Activated naive CD4-positive, alpha-beta T cell treated with anti-CD3 and anti-CD28 coated beads, Interleukin-2, amount 10 ng/mL, durations not matched to agents 7 days and 5 days (primary cell): Measurements from ENCODE around the gene GLS.

ENCODE experiments used
- CTCF ChIA-PET: fragments of 350-600 bp; sonication (Branson Sonifier 250); formaldehyde crosslinking; loops from one replicate; lab custom pipeline; 2021; ENCODE audit warnings: antibody characterized with exemption; lab: Charles Lee
- DNase-seq: peaks from one replicate; pipeline ENCODE4 v3.0.0-alpha.2; 2020
- H3K27ac Mint-ChIP-seq: one replicate; pipeline ENCODE4 v1.8.0; 2021; ENCODE audit warnings: mild to moderate bottlenecking, moderate library complexity, mixed read lengths
- H3K27me3 Mint-ChIP-seq: one replicate; pipeline ENCODE4 v1.8.0; 2021; ENCODE audit warnings: mild to moderate bottlenecking, mixed read lengths
- H3K36me3 Mint-ChIP-seq: one replicate; pipeline ENCODE4 v1.8.0; 2021; ENCODE audit warnings: mixed read lengths
- H3K4me1 Mint-ChIP-seq: one replicate; pipeline ENCODE4 v1.8.0; 2021; ENCODE audit warnings: mixed read lengths
- H3K4me3 Mint-ChIP-seq: one replicate; pipeline ENCODE4 v1.8.0; 2021; ENCODE audit warnings: mild to moderate bottlenecking, moderate library complexity, mixed read lengths
- H3K9me3 Mint-ChIP-seq: one replicate; pipeline ENCODE4 v1.8.0; 2021; ENCODE audit warnings: mixed read lengths

Gene GLS

DNA sequence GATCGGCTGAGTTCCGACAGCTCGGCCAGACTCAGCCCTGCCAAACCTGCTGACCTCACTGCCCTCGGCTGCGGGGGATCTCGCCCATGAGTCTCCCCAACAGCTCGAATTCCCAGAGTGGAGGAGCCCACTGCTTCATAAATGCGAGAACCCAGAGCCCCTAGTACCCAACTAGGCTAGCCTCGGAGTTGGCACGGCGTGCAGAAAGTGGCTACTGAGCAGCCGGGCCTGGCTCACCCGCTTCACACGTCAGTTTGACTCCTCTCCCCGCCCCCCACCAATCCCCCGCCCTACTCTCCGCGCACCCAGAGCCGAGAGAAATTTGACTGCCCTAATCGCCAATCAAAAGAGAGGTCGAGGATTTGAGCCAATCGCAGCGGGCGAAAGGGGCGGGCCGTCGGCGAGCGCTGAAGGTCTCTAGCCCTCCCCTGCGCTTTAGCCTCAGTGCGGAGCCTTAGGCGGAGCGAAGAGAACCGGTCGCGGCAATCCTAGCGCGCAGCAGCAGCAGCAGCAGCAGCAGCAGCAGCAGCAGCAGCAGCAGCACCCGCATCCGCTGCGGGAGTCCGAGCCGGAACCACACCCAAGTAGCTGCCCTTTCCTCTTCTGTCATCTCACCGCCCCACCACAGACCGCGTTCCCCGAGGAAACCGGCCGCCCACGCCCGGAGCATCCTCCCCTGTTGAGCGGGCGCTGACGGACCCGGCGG is at the start of gene GLS:
Gene GLS (plus strand): TSS at position 444 of the 706 bp plus-strand sequence. CDS start 264 bp downstream, outside the sequence.
- CTCF ChIA-PET, result interaction anchor here (1.1 kb wide), 1 partner anchor 30 kb away, joined by 6 read pairs; no protein-coding TSS in a partner anchor
- Mint-ChIP-seq H3K36me3 (peaks cover 26% of the 10 kb centered on the region), H3K27me3 (peaks cover 3% of the 10 kb centered on the region), H3K9me3 (no peaks in the 10 kb centered on the region), H3K4me1 (peaks cover 50% of the 10 kb centered on the region), H3K4me3 (peak within 1 kb of the TSS; percentile 94), H3K27ac (peak within 1 kb of the TSS; percentile 99)
- peak; percentile 97 for DNase-seq

DNA sequence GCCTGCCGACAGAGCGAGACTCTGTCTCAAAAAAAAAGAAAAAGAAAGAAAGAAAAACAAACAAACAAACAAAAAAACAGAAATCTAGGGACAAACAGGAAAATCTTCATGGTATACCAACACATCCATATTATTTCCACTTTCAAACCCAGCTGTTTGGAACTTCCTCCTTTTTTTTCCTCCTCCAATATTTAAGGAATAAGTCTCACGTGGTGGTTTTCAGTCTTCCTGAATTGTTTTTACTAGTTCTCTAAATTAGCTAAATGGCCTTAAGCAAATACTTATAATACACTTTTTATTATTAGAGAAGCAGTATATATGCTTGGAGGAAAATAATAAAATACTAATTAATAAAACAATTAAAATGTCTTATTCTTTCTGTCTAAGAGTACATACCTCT is 48.7 kb upstream of the GLS start:
- H3K9me3 Mint-ChIP-seq, result no peaks in the 10 kb centered on the region
- H3K27ac Mint-ChIP-seq, result no peak overlapping the region
- CTCF ChIA-PET, result no interaction called here
- no peak for DNase-seq
- H3K27me3 Mint-ChIP-seq, result peaks cover 10% of the 10 kb centered on the region
- H3K36me3 Mint-ChIP-seq, result no peaks in the 10 kb centered on the region
- H3K4me1 Mint-ChIP-seq, result no peaks in the 10 kb centered on the region
- no peak overlapping the region for H3K4me3 Mint-ChIP-seq

DNA sequence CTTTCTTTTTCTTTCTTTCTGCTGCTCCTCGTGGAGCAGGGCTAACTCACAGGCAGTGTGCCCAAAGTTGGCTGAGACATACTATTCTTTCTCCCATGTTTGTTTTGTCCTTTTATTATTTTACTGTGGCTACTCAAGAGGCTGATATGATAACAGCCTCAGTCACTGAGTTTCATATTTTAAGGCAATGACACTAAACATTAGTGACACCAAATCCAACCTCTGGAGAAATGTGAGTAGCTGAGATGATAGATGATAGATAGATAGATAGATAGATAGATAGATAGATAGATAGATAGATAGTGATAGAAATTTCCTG is 45.8 kb upstream of the GLS start:
- no peaks in the 10 kb centered on the region for H3K36me3 Mint-ChIP-seq
- no peaks in the 10 kb centered on the region for H3K9me3 Mint-ChIP-seq
- H3K27ac Mint-ChIP-seq, result no peak overlapping the region
- CTCF ChIA-PET, result no interaction called here
- no peak for DNase-seq
- H3K4me3 Mint-ChIP-seq, result no peak overlapping the region
- H3K27me3 Mint-ChIP-seq, result peaks cover 10% of the 10 kb centered on the region
- no peaks in the 10 kb centered on the region for H3K4me1 Mint-ChIP-seq

DNA sequence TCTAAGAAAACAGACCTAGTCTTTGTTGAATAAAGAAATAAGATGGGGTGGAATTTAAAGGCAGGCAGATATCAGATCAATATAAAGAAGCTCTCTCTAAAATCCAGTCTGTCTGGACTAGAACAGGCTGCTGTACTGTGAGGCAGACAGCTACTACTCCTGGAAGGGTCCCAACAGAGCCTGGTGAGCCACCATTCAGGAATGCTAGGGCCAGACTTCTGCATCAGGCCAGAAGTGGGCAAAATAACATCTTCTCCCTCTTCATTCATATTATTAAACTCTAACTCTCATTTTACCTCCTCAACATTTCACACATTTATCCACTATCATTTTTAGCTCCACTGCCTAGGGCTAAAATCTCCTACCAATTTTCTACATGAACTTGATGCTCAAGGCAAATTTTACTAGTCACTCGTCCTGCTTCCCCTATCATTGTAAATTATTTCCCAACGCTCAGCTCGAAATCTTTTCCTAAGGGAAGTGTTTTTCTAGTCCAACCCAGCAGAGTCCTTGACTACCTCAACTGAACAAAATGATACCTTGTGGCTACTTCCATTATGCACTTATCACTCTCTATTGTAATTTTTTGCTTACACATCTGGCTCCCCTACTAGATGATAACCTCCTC is 45.2 kb upstream of the GLS start:
- H3K4me1 Mint-ChIP-seq, result no peaks in the 10 kb centered on the region
- H3K27me3 Mint-ChIP-seq, result peaks cover 10% of the 10 kb centered on the region
- H3K4me3 Mint-ChIP-seq, result no peak overlapping the region
- CTCF ChIA-PET, result no interaction called here
- H3K36me3 Mint-ChIP-seq, result no peaks in the 10 kb centered on the region
- no peak for DNase-seq
- no peaks in the 10 kb centered on the region for H3K9me3 Mint-ChIP-seq
- no peak overlapping the region for H3K27ac Mint-ChIP-seq

DNA sequence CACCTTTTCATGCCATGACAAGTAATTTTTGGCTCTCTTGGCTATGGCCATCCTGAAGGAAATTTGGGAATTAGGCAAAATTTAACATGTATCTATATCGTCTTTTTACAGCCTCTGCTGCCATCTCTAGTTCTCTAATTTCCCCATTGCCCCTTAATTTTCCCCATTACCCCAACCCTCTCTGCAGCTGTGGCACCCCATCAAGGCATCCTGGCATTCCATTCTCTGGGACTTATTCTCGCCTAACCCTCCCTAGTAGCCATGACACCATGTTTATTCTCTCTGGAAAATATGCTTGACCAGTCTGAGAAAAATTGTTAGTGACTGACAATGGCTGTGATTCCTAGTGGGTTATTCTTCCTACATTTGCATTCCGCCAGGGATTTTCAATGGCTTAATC is 43.9 kb upstream of the GLS start:
- no peak for DNase-seq
- no peak overlapping the region for H3K4me3 Mint-ChIP-seq
- CTCF ChIA-PET, result no interaction called here

DNA sequence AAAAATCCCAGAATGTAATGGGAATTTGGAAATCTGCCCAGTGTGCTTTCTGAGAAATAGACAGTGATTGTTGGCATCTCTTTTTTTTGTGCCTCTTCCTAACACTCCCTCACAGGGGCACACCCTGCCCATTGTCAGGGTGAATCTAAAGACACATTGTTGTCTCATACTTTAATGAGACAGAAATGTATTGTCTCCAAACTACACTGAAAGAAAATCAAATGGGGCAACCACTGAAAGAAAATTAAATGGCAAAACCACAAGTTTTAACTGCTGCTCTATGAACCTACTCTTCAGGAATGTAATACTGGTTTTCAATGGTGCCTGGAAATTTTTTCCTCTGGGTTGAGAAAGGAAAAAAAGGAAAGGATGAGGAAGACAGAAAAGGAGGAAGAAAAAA is 43.2 kb upstream of the GLS start:
- no peak overlapping the region for H3K4me3 Mint-ChIP-seq
- no peaks in the 10 kb centered on the region for H3K4me1 Mint-ChIP-seq
- no peak for DNase-seq
- H3K27me3 Mint-ChIP-seq, result peaks cover 4% of the 10 kb centered on the region
- H3K27ac Mint-ChIP-seq, result no peak overlapping the region
- H3K9me3 Mint-ChIP-seq, result no peaks in the 10 kb centered on the region
- CTCF ChIA-PET, result no interaction called here
- H3K36me3 Mint-ChIP-seq, result no peaks in the 10 kb centered on the region

More for the DNA sequence above, 43.9 kb upstream of the GLS start:
- H3K27ac Mint-ChIP-seq, result no peak overlapping the region
- H3K4me1 Mint-ChIP-seq, result no peaks in the 10 kb centered on the region
- no peaks in the 10 kb centered on the region for H3K36me3 Mint-ChIP-seq
- H3K9me3 Mint-ChIP-seq, result no peaks in the 10 kb centered on the region
- peaks cover 4% of the 10 kb centered on the region for H3K27me3 Mint-ChIP-seq

DNA sequence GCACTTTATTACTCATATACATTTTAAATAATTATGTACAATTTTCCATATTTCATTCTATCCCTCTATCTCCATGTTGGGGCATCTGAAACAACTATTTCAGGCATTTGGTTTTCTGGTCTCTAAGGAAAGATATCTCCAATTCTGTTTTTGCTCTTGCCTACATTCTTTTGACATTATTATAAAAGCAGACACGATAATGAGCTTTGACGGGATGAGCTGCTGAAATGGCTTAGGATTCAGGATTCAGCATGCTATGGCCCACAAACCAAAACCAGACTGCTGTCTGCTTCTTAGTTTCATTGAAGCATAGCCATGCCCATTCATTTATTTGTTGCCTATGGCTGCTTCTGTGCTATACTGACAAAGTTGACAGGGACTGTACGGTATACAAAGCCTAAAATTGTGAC is 42.7 kb upstream of the GLS start:
- no peak for DNase-seq

DNA sequence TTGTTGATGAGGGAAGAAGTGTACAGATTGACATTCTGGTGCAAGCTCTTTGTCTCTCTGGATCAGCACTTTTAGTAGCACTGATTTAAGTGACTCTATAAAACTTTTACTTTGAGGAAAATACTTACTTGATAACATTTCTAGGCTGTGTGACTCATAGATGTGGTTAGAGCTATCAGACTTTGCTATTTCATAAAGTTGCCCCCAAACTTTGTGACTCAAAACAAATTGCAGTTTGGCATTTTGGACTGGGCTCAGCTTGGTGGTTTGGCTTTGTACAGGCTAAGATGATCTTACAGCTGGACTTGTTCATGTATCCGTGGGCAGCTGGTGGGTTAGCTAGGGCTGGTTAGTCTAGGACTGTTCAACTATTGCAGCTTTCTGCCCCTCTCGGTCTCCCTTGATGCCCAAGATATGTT is 42.1 kb upstream of the GLS start:
- Mint-ChIP-seq H3K27ac (no peak overlapping the region), H3K36me3 (no peaks in the 10 kb centered on the region), H3K4me3 (no peak overlapping the region), H3K9me3 (no peaks in the 10 kb centered on the region), H3K27me3 (peaks cover 4% of the 10 kb centered on the region), H3K4me1 (no peaks in the 10 kb centered on the region)
- no peak for DNase-seq
- CTCF ChIA-PET, result interaction anchor here (5.0 kb wide), 1 partner anchor 12 kb away, joined by 20 read pairs; no protein-coding TSS in a partner anchor

More for the DNA sequence above, 42.7 kb upstream of the GLS start:
- H3K4me1 Mint-ChIP-seq, result no peaks in the 10 kb centered on the region
- H3K4me3 Mint-ChIP-seq, result no peak overlapping the region
- H3K36me3 Mint-ChIP-seq, result no peaks in the 10 kb centered on the region
- no peaks in the 10 kb centered on the region for H3K9me3 Mint-ChIP-seq
- H3K27me3 Mint-ChIP-seq, result peaks cover 4% of the 10 kb centered on the region
- CTCF ChIA-PET, result interaction anchor here (5.0 kb wide), 1 partner anchor 12 kb away, joined by 20 read pairs; no protein-coding TSS in a partner anchor
- no peak overlapping the region for H3K27ac Mint-ChIP-seq

DNA sequence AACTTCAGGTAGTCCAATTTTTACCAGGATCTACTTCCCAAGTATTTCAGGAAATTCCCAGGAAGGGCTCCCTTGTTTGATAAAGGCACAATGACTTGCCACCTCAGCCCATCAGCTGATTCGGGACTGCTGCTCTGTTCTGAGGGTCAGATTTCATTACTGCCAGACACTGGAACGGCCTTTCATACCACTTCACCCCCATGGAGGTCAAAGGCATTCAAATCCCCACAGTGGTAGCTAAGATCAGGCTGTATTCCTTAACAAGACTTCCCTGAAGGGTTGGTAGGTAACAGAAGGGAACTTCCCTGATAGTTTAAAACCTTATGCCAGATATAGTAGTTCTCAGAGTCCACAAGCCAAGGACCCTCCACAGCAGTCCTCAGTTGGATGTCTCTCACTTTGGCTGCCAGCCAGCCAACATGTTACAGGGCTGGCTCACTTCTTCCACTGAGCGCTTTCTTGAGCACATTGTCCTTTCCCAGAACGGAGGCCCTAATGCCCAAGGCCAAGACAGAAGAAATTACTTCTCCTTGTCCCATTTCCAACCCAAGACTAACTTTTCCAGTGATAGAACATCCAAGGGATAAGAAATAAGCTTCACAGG is 40.0 kb upstream of the GLS start:
- H3K4me1 Mint-ChIP-seq, result peaks cover 5% of the 10 kb centered on the region
- CTCF ChIA-PET, result interaction anchor here (1.1 to 5.0 kb wide), 2 partner anchors 10 to 38 kb away, joined by 3 to 20 read pairs; no protein-coding TSS in a partner anchor

DNA sequence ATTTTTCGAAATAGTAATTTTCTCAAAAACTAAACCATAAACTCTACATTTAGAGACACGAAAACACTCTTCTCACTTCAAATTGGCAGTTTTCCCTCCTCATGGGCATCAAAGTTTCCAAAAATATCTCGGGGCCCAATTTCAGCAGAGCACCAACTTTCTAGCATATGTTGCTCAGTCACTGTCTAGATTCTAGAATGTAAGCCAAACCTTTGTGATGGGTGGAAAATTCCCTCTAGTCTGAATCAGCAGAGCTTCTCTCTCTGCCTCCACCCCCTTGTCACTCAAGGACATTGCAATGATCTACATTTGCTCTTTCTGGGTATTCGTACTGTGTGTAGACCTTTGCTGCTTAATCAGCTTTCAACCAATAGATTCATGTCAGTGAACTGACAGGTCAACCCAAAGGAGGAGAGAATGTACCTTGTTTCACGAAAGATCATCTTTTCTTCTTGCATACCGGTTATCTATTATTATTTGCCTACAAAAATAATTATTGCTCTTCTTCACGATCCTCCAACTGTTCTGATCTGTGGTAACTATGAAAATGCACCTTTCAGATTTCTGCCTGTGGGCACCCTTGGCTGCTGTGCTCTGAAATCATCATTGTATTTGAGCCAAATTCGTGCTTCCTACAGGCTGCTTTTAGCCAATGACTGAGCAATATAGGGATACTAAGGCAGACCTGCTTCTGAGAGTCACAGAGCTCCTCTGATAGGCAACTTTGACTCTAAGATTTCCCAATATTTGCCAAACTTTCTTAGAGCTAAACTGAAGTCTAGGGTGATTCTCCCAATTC is 38.7 kb upstream of the GLS start:
- Mint-ChIP-seq H3K27ac (no peak overlapping the region), H3K4me3 (no peak overlapping the region), H3K27me3 (no peaks in the 10 kb centered on the region), H3K4me1 (peaks cover 5% of the 10 kb centered on the region), H3K36me3 (no peaks in the 10 kb centered on the region), H3K9me3 (no peaks in the 10 kb centered on the region)
- no peak for DNase-seq
- CTCF ChIA-PET, result interaction anchor here (5.0 kb wide), 1 partner anchor 8 kb away, joined by 20 read pairs; no protein-coding TSS in a partner anchor

More for the DNA sequence above, 40.0 kb upstream of the GLS start:
- DNase-seq, result no peak
- Mint-ChIP-seq H3K4me3 (no peak overlapping the region), H3K9me3 (no peaks in the 10 kb centered on the region), H3K36me3 (no peaks in the 10 kb centered on the region), H3K27ac (no peak overlapping the region), H3K27me3 (no peaks in the 10 kb centered on the region)

DNA sequence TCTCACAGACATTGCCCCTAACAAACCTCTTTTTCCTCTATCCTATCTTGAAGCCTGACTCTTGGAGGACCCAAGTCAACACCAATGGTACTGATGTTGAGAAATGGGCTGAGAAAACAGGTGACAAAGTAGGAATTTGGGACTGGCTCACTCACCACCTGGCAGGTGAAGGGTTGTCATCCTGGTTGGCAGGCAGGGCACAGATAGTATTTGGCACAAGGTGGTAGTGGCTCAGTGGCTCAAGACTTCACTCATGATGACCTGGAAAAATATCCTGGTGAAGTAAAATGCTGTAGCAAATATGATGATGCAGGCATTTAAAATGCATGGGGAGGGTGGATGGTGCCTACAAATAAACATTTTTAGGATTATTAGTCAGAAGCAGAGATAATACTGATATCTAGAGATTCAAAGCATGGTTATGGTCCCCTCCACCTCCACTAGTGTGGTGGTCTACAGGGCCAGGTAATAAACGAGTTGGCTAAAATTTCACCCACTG is 38.0 kb upstream of the GLS start:
- H3K9me3 Mint-ChIP-seq, result no peaks in the 10 kb centered on the region
- no peak for DNase-seq
- no peak overlapping the region for H3K27ac Mint-ChIP-seq
- H3K36me3 Mint-ChIP-seq, result no peaks in the 10 kb centered on the region
- peaks cover 5% of the 10 kb centered on the region for H3K4me1 Mint-ChIP-seq
- no peak overlapping the region for H3K4me3 Mint-ChIP-seq
- CTCF ChIA-PET, result interaction anchor here (5.0 kb wide), 1 partner anchor 8 kb away, joined by 20 read pairs; no protein-coding TSS in a partner anchor
- H3K27me3 Mint-ChIP-seq, result no peaks in the 10 kb centered on the region

DNA sequence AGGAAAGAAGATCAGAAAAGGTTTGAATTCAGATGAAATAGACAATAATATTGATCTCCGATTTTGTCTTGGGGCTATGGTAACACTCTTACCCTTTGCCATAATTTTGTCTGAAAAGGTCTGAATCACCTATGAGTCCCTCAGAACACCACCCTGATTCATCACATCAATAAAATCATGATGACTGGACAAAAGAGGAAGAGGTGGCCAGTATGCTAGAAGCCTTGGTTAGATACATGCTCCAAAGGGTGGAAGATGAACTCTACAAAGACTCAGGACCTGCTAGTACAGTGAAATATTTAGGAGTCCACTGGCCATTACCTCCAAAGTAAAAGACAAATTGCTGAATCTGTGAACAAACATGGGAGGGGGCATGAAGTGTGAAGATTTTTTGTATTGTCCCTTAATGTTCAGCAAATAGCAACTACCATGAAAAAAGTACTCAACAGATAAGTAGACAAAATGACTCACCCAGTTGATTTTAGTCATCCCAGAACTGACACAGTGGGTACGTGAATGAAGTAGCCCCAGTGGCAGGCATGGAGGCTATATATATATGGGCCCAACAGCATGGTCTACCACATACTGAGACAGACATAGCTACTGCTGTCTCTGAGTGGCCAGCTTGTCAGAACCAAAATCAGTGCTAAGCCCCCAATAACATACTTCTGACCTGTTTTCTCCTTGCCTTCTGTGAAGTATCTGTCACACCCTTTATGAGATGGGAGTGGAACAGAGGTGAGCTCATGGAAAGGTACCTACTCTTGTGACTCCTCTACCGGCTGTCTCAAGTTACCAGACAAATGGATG is 36.5 kb upstream of the GLS start:
- CTCF ChIA-PET, result interaction anchor here (1.3 kb wide), 1 partner anchor 104 kb away, joined by 4 read pairs; no protein-coding TSS in a partner anchor
- H3K27me3 Mint-ChIP-seq, result no peaks in the 10 kb centered on the region
- DNase-seq, result no peak
- H3K27ac Mint-ChIP-seq, result no peak overlapping the region
- no peaks in the 10 kb centered on the region for H3K9me3 Mint-ChIP-seq
- H3K4me3 Mint-ChIP-seq, result no peak overlapping the region
- H3K36me3 Mint-ChIP-seq, result no peaks in the 10 kb centered on the region
- H3K4me1 Mint-ChIP-seq, result peaks cover 5% of the 10 kb centered on the region
